B cell (primary cell): ENCODE data around the gene SPRY2.

Experiments
- CTCF ChIP-seq: fragments of 200-600 bp; IDR thresholded peaks from one replicate; pipeline ENCODE4 v1.8.0; 2022; ENCODE audit warnings: antibody characterized with exemption, mild to moderate bottlenecking
- EZH2 ChIP-seq: IDR thresholded peaks from 2 replicates; pipeline ENCODE4 v1.6.1; 2012; ENCODE audit warnings: borderline replicate concordance, low read depth, mild to moderate bottlenecking, moderate library complexity, low read length; ENCODE audit not compliant: insufficient read depth, poor library complexity, severe bottlenecking

GRCh38 chr13:80382576-80382975 is 41.6 kb upstream of the SPRY2 start:
- TF ChIP-seq CTCF (no peak), EZH2 (no peak)
